Activated CD4-positive, alpha-beta T cell treated with anti-CD3 and anti-CD28 coated beads, Interleukin-2, amount 50 U/mL, for 48 hours (primary cell): ENCODE data around the gene WDHD1.
A peak's percentile ranks its signal among the peaks of the same experiment; 100 is the strongest.
"Not testable (repeated sequence)": the region's sequence is repeated elsewhere in the genome, so short reads cannot be mapped to it uniquely, and the experiment has no call there.

Experiments
- DNase-seq, 2 experiments: peaks; one replicate each; pipeline ENCODE4 v3.0.0-alpha.2; 2020

The WDHD1 gene

DNA sequence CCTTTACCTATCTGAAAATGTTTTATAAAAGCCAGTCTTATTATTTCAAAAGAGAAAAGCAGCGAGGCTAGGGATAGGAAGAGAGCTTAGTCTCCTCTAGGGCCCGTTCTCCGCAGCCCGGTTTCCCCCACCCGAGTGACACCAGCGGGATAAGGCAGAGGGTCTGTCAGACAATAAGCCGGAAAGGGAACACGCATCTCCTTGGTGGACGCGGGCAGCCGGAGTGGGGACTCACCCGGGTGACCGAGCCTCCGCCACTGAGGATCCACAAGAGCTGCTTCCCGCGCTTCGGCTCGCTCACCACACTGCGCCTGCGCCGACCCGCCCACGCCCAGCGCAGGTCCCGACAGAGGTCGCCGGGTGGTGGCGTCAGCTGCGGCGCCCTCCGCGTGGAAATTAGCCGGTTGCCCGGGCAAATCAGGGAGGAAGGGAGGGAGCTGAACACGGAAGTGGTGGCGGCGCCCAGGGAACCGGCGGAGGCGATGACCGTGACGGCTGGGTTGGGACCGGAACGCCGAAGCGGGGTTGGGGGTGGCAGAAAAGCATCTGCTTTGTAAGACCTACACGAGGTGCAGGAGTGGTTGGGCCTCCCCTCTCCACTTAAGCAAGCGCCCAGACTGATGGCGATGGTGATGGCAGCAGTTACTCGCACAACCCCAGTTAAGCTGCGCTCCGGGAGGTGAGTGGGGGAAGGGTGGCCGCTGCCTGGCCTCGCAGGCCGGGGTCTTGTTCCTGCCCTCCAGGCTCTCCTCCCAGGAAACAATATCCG lies at the start of gene WDHD1, which contains the start of gene SOCS4:
TSS of gene WDHD1 (minus strand) at position 307 of the 769 bp plus-strand sequence. CDS start 312 bp downstream, outside the sequence.
TSS of gene SOCS4 (plus strand) at position 444 of the 769 bp plus-strand sequence. CDS start 15,806 bp downstream, outside the sequence.
- peak; percentile 97 to 98 for DNase-seq

DNA sequence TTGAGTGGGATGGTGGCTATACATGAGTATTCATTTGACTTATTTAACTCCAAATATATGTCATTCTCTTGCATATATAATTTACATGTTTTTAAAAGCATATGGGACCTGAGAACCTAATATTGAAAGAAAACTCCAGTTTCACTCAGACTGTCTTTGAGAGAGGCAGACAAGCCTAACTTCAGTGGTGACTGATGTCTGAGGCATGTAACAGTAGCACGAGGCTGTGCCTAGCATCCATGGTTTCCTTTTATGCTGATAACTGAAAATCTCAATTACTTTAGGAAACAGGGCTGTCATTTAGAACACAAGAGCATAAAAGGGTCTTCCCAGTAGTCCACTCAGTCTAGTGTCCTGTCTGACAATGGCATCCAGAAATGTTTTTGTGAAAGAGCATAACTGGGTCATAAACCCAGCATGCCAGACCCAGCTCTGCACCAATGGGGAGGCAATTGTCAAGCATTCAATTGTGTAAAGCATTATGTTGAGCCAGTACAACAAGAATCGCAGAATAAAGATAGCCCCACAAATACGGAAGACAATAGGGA lies 48.8 kb upstream of the WDHD1 start:
- no peak for DNase-seq

DNA sequence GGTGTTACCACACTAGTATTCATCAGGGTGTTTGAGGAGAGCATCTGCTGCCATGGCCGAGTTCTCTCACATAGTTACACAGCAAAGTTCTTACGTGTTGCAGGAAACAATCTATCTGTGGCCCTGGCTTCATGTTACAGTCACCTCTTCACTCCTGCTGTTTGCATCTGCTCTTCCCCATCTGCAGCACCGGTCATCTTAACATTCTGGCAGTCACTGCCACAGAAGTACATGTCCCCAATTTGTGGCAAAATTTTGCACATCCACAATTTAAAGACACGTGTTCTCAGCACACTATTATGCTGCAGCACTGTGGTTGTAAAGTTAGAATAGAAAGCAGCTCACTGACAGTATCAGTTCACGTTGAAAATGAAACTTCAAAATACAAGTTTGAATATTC lies 47.8 kb upstream of the WDHD1 start:
- no peak for DNase-seq

GRCh38 chr14:55073856-55074255 lies 47.0 kb upstream of the WDHD1 start:
- no peak for DNase-seq

GRCh38 chr14:55071870-55072640 lies 45.2 kb upstream of the WDHD1 start:
- peak in 1 of 2 experiments; percentile 21 for DNase-seq

DNA sequence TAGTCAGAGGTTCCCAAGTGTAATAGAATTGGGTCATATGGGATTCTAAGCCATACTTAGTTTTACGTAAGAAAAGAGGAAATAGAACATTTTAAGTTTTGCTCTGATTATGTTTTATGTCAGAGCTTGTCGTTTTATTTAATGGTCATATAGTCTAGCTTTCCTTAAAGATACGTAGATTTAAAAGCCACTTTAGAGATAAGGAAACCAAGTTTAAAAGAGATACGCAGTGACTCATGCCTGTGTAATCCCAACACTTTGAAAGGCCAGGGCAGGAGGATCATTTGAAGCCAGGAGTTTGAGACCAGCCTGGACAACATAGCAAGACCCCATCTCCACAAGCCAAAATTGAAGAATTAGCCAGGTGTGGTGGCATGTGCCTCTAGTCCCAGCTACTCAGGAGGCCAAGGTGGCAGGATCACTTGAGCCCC lies 44.1 kb upstream of the WDHD1 start:
- DNase-seq = no peak

- DNase-seq = no peak
Observed at GRCh38 chr14:55066223-55066622, 39.3 kb upstream of the WDHD1 start.

DNA sequence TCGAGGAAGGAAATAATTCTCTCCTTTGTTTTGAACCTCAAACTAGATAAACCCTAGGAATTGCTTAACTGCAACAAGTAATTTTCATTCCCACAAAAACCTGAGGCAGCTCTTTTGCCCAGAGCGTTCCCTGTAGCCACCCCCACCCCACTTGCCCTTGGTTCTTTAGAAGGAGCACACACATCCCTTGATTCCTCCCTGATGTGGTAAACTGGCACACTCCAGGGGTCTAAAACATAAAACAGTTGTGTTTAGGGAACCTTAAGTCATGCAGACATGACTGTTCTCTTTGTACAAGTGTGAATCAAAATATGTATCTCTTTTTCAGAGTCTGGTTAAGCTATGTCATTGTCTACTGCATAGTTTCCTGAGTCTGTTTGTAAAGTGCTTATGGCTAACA lies 38.5 kb upstream of the WDHD1 start:
- no peak for DNase-seq

- not testable (repeated sequence) for DNase-seq
Observed at GRCh38 chr14:55064896-55065295, 38.0 kb upstream of the WDHD1 start.

GRCh38 chr14:55062517-55063351 lies 35.8 kb upstream of the WDHD1 start:
- DNase-seq = no peak

DNA sequence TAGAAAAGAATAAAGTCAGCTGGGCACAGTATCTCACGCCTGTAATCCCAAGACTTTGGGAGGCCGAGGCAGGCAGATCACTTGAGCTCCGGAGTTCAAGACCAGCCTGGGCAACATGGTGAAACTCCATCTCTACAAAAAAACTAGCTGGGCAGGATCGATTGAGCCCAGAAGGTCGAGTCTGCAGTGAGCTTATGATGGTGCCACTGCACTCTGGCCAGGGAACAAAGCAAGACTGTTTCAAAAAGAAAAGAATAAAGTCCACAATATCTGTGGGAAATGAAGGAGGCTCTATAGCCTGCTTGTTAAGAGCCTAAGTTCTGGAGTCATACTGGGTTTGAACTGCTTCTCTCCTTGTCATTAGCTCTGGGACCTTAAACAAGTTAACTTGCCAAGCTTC lies 32.4 kb upstream of the WDHD1 start:
- no peak for DNase-seq

DNA sequence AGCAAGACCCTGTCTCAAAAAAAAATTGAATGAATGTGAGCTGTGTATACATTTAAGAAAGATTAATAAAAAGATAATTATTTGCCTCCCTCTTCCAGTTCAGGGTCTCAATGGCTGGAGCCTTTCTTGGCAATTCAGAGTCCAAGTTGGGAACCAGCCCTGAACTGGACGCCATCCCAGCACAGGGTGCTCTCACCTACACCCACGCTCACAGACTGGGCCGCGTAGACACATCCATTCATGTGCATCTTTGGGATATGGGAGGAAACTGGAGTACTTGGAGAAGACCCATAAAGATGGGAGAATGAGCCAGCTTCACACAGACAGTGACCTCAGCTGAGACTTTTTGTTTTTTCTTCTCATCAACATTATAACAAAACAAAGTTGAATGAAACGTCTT lies 31.0 kb upstream of the WDHD1 start:
- no peak for DNase-seq

DNA sequence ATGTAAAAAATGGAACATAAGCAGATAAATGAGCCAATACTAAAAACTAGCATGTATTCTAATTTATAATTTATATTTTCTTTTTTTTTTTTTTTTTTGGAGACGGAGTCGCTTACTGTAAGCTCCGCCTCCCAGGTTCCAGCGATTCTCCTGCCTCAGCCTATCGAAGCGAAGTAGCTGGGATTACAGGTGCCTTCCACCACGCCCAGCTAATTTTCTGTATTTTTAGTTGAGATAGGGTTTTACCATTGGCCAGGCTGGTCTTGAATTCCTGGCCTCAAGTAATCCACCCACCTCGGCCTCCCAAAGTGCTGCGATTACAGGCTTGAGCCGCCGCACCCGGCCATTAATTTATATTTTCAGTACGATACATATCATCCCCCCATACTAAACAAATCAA lies 27.2 kb upstream of the WDHD1 start:
- no peak for DNase-seq

- no peak for DNase-seq
Observed at GRCh38 chr14:55053500-55053899, 26.6 kb upstream of the WDHD1 start.

DNA sequence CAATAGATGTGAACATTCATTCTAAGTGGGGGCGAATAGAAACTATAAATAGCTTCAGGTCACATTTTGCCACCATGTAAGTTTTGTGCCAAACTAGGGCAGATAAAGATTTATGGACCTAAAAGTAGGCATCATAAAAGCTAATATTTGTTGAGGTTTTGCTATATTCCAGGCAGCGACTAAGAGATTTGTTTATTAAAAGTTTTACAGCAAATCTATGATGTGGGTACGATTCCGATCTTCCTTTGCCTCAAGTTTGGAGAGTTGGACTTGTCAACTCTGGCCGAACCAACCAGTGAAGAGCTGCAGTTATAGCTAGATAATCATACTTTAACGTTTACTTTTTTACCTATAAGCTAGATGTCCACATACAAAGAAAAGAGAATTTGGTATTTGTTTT lies 26.1 kb upstream of the WDHD1 start:
- no peak for DNase-seq

- DNase-seq = no peak
Observed at GRCh38 chr14:55052269-55052930, 25.5 kb upstream of the WDHD1 start.

- peak; percentile 89 to 91 for DNase-seq
Observed at GRCh38 chr14:55051423-55052268, 24.7 kb upstream of the WDHD1 start, which contains the start of gene MAPK1IP1L. Gene MAPK1IP1L (plus strand): TSS chr14:55051647. CDS start chr14:55061684, 10,037 bp downstream.

DNA sequence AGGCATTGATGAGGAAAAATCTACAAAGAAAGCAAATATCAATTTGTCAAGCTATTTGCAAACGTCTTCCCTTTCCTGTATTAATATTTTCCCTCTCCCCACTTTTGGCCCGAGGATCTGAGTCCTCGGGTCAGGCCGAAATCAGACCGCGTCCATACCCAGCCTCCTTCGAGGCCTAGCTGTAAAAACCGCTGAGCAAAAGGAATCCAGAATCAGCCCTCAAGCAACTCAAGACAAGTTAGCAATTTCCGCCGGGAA lies 24.2 kb upstream of the WDHD1 start:
- DNase-seq = no peak

GRCh38 chr14:55048900-55049436 lies 22.1 kb upstream of the WDHD1 start:
- no peak for DNase-seq

DNA sequence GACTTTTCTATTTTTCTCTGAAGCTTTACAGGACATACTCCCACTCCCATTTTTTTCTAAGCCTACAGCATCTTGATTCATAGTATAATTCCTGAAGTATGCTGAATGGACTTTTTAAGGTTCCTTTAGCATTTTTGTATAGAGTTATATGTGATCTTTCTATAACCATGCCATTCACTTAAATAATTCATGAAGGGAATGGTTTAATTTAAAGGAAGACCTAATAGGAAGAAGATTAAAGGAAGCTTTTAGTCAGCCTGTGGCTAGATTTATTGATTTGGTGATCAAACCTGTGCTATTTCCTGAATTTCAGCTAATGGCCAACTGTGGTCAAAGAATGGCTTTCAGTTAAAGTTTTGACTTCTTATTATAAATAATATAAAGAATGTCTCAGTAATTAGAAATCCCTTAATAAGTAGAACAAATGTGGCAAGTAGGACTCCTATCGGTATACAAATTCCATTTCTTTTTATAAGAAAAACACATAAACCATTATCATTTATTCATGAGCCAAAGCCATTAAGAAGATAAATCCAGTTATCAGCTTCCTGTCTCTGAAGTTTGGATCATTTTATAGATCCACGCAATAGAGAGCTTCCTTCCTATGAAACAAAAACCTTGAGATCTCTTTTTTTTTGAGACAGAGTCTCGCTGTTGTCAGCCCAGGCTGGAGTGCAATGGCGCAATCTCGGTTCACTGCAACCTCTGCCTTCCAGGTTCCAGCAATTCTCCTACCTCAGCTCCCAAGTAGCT lies 20.6 kb upstream of the WDHD1 start:
- DNase-seq = no peak
